GM12891 (cell line): ENCODE data around the gene PXDN.

ENCODE experiments used
- DNase-seq: peaks from one replicate; pipeline ENCODE4 v3.0.0; 2011; ENCODE audit warnings: low spot score; ENCODE audit not compliant: insufficient read length
- FAIRE-seq: peaks from 2 replicates; lab custom pipeline; 2011; peaks lifted over from hg19 to GRCh38; lab: Jason Lieb, UNC
- PAX5 ChIP-seq: IDR thresholded peaks from 2 replicates; pipeline ENCODE4 v1.6.1; 2011; ENCODE audit warnings: low read length, moderate library complexity, mild to moderate bottlenecking; ENCODE audit not compliant: insufficient read depth, severe bottlenecking
- POLR2A ChIP-seq: IDR thresholded peaks from 2 replicates; pipeline ENCODE4 v1.6.1; 2011; ENCODE audit warnings: low read depth, low read length, control low read depth
- POLR2AphosphoS5 ChIP-seq: IDR thresholded peaks from 2 replicates; pipeline ENCODE4 v1.6.1; 2011; ENCODE audit warnings: low read depth, low read length, control low read depth
- POU2F2 ChIP-seq: IDR thresholded peaks from 2 replicates; pipeline ENCODE4 v1.6.1; 2011; ENCODE audit warnings: low read depth, mild to moderate bottlenecking, control low read depth, low read length, moderate library complexity
- SPI1 ChIP-seq: IDR thresholded peaks from 2 replicates; pipeline ENCODE4 v1.6.1; 2011; ENCODE audit warnings: low read depth, low read length, control low read depth
- TAF1 ChIP-seq: IDR thresholded peaks from 2 replicates; pipeline ENCODE4 v1.6.1; 2011; ENCODE audit warnings: low read depth, low read length, control low read depth

PXDN gene

DNA sequence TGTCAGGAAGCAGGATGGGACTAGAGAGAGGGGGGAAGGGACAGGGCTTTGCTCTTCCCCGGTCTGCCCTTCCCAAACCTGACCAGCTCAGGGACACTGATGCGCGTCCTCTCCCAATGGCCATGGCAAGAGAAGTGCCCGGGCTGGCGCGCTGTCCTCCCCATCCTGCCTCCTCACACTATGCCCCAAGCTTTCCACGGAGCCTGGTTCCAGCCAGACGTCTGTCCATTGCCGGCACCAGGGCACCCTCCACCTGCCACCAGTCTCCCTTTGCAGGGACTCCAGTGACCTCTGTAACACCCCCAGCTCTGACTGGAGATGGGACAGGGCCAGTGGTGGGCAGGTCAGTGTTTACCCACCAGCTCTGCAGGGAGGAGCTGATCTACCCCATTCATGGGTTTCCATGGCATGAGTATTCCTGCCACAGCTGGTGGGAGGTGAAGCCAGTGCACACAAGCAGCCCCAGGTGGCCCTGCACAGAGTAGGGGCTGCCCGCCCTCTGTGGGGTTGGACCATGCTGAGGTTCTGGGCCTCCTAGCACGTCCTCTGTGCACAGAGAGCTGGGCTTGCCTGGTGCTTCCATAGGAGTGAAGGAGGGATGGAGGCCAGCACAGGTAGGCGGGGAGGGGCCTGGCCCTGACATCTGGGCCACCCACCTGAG is 109.5 kb downstream of the PXDN start:
- no peak for FAIRE-seq
- DNase-seq: no peak
- TF ChIP-seq TAF1 (no peak), POU2F2 (no peak), PAX5 (no peak), POLR2A (no peak), POLR2AphosphoS5 (no peak), SPI1 (no peak)

DNA sequence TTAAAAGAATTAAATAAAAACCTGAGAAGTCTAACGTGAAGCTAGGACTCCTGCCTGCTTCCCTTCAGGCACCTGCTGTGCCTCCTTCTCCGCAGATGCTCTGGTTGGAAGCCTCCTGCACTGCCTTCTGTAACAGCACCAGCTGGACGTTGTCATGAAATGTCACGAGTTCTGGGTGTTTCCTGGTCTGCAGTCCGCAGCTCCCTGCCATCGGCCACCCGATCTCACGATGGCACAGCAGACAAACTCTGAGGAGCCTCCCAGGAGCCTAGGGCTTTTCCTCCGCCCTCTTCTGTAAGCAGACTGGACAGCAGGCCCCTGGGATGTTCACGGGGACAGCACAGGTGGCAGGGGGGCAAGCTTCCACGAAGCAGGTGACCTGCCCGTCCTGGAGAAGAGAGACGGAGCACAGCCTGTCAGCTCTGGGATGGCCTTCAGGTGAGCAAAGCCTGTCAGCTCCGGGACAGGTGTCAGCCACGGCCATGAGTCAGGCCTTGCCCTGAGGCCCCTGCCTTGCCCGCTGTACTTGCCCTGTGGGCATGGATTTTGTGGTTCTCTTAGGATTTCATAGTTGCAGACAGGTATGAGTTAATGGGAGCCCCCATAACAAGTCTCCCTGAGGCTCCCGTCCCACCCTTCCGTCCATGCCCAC is 110.3 kb downstream of the PXDN start:
- TF ChIP-seq PAX5 (no peak), POLR2AphosphoS5 (no peak), POLR2A (no peak), TAF1 (no peak)
- no peak for DNase-seq
- no peak for FAIRE-seq

DNA sequence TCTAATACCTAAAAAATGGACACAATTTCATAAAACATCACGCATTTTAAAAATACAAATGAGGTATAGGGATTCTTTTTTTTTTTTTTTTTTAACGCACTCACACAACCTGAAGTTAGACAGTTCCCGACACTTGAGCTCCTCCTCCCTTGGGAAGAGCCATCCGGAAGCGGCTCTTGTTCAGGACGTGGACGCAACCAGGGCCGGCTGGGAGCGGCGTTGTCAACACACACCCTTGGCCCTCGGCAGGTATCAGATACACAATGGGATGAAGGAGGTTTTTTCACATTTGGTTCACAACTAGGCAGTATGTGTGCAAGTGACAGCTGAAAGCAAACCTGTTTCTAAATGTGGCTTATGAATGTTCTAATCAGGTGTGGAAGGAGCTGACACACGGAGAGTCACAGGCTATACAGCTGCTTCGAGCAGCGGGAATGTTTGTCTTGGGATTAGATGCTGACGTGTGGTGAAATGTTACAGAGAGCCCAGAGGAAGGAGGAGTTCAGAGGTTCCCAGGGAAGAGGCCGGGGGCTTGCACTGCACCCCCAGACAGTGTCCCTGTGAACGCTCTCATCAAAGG is 111.1 kb downstream of the PXDN start:
- FAIRE-seq (no peak), DNase-seq (no peak)
- TF ChIP-seq TAF1 (no peak), PAX5 (no peak), POLR2AphosphoS5 (no peak), SPI1 (no peak), POU2F2 (no peak), POLR2A (no peak)

DNA sequence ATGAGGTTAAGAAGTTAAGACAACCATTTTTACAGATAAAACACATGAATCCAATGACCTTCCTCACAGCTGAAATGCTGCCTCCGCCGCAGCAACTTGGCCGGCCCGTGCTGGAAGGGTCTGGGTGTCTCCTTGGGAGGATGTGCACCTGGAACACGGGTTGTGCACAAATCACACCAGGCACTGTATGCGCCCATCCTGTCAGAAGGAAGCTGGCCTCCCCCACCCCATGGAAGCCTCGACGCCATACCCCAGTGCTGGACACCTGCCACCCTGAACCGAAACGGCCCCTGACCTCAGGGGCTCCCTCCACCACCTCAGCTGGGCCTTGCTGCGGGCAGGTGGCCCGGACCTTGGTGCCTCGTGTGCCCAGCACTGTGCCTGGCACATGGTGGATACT is 111.8 kb downstream of the PXDN start:
- DNase-seq: no peak
- FAIRE-seq: no peak
- no peak for TF ChIP-seq POLR2AphosphoS5
- no peak for TF ChIP-seq SPI1
- TF ChIP-seq POLR2A: no peak
- no peak for TF ChIP-seq POU2F2
- no peak for TF ChIP-seq TAF1
- TF ChIP-seq PAX5: no peak

DNA sequence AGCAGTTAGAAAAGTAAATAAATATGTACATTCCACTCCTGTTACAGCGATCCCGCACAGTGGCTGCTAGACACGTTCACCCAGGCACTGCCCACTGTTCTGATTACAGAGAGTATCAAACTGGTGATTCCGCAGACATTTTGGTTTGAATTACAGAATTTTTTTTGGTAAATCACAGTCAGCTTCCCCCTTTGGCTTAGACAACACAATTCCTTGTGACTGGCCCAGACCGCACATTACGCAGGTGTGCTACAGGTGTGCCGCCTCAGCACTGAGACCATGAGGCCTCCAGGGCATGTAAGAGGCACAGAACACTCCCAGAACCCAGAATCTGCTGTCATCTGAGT is 112.3 kb downstream of the PXDN start:
- FAIRE-seq (no peak), DNase-seq (no peak)
- no peak for TF ChIP-seq TAF1
- TF ChIP-seq PAX5: no peak
- no peak for TF ChIP-seq POU2F2
- TF ChIP-seq SPI1: no peak
- TF ChIP-seq POLR2A: no peak
- no peak for TF ChIP-seq POLR2AphosphoS5

DNA sequence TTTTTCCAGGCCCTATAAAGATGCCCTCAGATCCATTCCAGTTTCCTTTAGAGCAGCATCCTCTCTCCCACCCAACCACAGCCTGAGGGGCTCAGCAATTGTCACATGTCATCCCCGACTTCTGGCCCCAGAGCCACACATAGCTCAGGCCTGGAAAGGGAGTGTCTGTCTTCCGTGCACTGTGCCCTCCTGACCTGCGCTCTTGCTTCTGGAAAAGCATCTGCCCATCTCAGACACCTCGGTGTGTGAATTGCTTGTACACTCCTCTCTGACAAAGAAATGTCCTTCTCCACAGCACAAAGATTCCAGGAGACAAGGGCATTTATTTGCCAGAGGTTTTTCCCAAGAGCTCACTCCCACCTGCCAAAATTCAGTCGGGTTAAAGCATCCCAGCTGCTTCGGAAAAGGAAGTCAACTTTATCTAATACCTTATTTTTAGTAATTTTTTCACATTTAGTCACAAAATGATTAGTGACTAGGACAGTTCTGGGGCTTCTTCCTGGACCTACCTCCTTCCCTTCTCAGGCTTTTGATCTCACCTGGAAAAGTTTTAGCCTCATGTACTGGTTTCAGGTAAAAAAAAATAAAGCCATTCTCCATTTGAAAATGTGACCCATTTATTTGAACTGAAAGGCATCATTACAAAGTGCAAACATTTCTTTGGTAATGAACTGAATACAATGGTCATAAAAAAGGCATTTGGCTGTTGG is 112.9 kb downstream of the PXDN start:
- TF ChIP-seq TAF1 (no peak), POLR2A (no peak), POLR2AphosphoS5 (no peak), SPI1 (no peak), PAX5 (no peak), POU2F2 (no peak)
- FAIRE-seq: no peak
- no peak for DNase-seq

DNA sequence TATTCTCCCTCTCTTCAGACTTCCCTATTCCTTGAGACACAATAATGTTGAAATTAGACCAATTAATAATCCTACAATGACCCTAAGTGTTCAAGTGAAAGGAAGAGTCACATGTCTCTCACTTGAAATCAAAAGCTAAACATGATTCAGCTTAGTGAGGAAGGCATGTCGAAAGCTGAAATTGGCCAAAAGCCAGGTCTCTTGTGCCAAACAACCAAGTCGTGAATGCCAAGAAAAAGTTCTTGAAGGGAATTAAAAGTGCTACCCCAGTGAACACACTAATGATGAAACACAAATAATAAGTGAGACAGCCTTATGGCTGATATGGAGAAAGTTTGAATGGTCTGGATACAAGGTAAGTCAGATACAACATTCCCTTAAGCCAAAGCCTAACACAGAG is 115.4 kb downstream of the PXDN start:
- TF ChIP-seq SPI1: no peak
- no peak for TF ChIP-seq POLR2A
- TF ChIP-seq POLR2AphosphoS5: no peak
- TF ChIP-seq TAF1: no peak
- TF ChIP-seq PAX5: no peak
- FAIRE-seq (no peak), DNase-seq (no peak)

DNA sequence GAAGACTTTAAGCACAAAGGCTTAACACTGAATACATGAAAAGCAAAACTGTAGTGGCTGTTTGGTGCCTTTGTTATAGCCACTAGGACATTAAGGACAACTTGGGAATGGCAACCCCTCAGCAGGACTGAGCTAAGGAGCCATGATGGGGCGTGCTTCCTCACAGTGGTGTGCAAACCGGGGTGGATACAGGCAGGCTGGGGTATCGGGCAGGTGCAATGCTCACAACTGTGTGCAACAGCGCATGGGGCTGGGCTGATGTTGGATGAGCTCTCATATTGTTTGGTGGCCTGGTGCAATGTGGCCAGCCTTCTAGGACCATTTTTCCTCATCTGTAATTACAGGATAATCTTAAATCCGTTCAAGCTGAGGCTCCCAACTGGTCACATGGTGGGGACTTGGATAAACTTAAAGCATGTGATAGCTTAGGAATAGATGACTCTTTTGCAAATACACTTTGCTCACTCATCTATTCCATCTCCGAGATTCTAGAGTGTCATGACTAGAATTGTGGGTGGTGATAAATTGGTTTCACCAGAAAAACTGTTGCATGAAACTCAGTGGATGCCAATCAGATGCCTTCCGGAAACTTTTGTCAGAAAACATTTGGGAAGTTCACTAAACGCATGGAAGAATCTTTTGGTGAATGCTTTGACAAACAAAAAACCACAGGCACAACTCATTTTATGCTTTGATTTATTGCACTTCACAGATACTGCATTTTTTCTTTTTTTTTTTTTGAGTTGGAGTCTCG is 116.5 kb downstream of the PXDN start:
- no peak for TF ChIP-seq TAF1
- TF ChIP-seq SPI1: no peak
- TF ChIP-seq POU2F2: no peak
- no peak for TF ChIP-seq PAX5
- no peak for TF ChIP-seq POLR2A
- no peak for TF ChIP-seq POLR2AphosphoS5
- DNase-seq (no peak), FAIRE-seq (no peak)

DNA sequence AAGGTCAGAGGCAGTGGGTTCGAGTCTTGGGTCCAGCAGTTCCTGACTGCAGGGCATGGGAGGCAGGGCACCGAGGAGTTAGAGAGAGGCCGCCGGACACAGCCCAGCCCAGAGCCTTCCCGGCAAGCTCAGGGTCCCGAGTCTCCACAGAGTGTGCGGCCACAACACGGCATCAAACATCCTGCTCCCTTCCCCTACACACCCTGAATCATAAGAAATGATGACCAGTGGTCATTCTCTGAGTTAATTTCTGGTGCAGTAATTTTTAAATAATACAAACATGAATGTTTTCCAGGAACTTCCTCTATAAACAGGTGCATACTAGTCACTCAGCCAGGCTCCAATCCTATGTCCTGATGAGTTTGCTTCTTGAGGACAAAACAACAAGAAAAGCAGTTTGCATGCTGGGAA is 118.0 kb downstream of the PXDN start:
- DNase-seq (no peak), FAIRE-seq (no peak)
- TF ChIP-seq POLR2AphosphoS5 (no peak), PAX5 (no peak), POU2F2 (no peak), POLR2A (no peak), SPI1 (no peak), TAF1 (no peak)
